Mesenchymal stem cell (in vitro differentiated cells and primary cell): Measurements from ENCODE around the gene LUZP1.

Source experiments
- DNase-seq: peaks from one replicate; pipeline ENCODE4 v3.0.0-alpha.2; 2013
- H2AFZ ChIP-seq: one replicate; pipeline ENCODE4 v1.6.1; 2013; ENCODE audit warnings: low read depth, mild to moderate bottlenecking, control low read depth, inconsistent platforms, low read length, moderate library complexity
- H2AK5ac ChIP-seq: 2 replicates; pipeline ENCODE4 v1.6.1; 2013; ENCODE audit warnings: low read length, moderate library complexity, mild to moderate bottlenecking, inconsistent platforms; ENCODE audit not compliant: severe bottlenecking
- H2BK120ac ChIP-seq: one replicate; pipeline ENCODE4 v1.6.1; 2013; ENCODE audit warnings: low read depth, mild to moderate bottlenecking, inconsistent platforms, low read length, moderate library complexity
- H2BK12ac ChIP-seq, 2 experiments: one replicate each; pipeline ENCODE4 v1.6.1; 2013; ENCODE audit warnings: inconsistent platforms in 2 of 2, low read length in 2 of 2, mild to moderate bottlenecking in 2 of 2, moderate library complexity in 2 of 2, control low read depth in 1 of 2
- H2BK15ac ChIP-seq: one replicate; pipeline ENCODE4 v1.6.1; 2013; ENCODE audit warnings: mild to moderate bottlenecking, low read depth, inconsistent platforms; ENCODE audit not compliant: poor library complexity, severe bottlenecking
- H2BK5ac ChIP-seq: 2 replicates; pipeline ENCODE4 v1.6.1; 2013; ENCODE audit warnings: low read depth, mild to moderate bottlenecking, low read length, control low read depth, inconsistent platforms; ENCODE audit not compliant: poor library complexity, severe bottlenecking
- H3K14ac ChIP-seq, 2 experiments: one replicate each; pipeline ENCODE4 v1.6.1; 2013; ENCODE audit warnings: inconsistent platforms in 2 of 2, low read length in 2 of 2, control low read depth in 1 of 2, mild to moderate bottlenecking in 1 of 2, moderate library complexity in 1 of 2
- H3K18ac ChIP-seq, 2 experiments: one replicate each; pipeline ENCODE4 v1.6.1; 2013; ENCODE audit warnings: inconsistent platforms in 2 of 2, low read length in 2 of 2, control low read depth in 1 of 2, low read depth in 1 of 2, mild to moderate bottlenecking in 1 of 2
- H3K23ac ChIP-seq, 2 experiments: one replicate each; pipeline ENCODE4 v1.6.1; 2013; ENCODE audit warnings: inconsistent platforms in 2 of 2, low read length in 2 of 2, mild to moderate bottlenecking in 2 of 2, moderate library complexity in 2 of 2, control low read depth in 1 of 2
- H3K27ac ChIP-seq: 2 replicates; pipeline ENCODE4 v1.5.1; 2013; ENCODE audit warnings: mild to moderate bottlenecking, moderate library complexity, low read length, control low read depth, inconsistent platforms; ENCODE audit not compliant: poor library complexity, severe bottlenecking
- H3K27me3 ChIP-seq, 2 experiments: 2 replicates each; pipeline versions ENCODE4 v1.6.1 to v1.7.0; 2013; ENCODE audit warnings: low read length in 2 of 2, mild to moderate bottlenecking in 2 of 2, moderate library complexity in 2 of 2, control low read depth in 1 of 2, inconsistent platforms in 1 of 2; ENCODE audit not compliant: control insufficient read depth in 1 of 2, insufficient read depth in 1 of 2
- H3K36me3 ChIP-seq, 2 experiments: 2 replicates each; pipeline versions ENCODE4 v1.6.1 to v1.7.0; 2013; ENCODE audit warnings: low read length in 2 of 2, control low read depth in 1 of 2, inconsistent platforms in 1 of 2, low read depth in 1 of 2, mild to moderate bottlenecking in 1 of 2; ENCODE audit not compliant: insufficient read depth in 2 of 2, control insufficient read depth in 1 of 2
- H3K4ac ChIP-seq, 2 experiments: one replicate each; pipeline ENCODE4 v1.6.1; 2013; ENCODE audit warnings: inconsistent platforms in 2 of 2, low read length in 2 of 2, mild to moderate bottlenecking in 2 of 2, moderate library complexity in 2 of 2, control low read depth in 1 of 2, low read depth in 1 of 2
- H3K4me1 ChIP-seq: 2 replicates; pipeline ENCODE4 v1.6.1; 2013; ENCODE audit warnings: low read depth, low read length, control low read depth; ENCODE audit not compliant: control insufficient read depth, insufficient read depth
- H3K4me2 ChIP-seq: 2 replicates; pipeline ENCODE4 v1.6.1; 2013; ENCODE audit warnings: low read length, mild to moderate bottlenecking, inconsistent platforms; ENCODE audit not compliant: poor library complexity, severe bottlenecking
- H3K4me3 ChIP-seq, 2 experiments: 2 replicates each; pipeline versions ENCODE4 v1.5.1 to v1.7.0; 2013; ENCODE audit warnings: low read length in 2 of 2, mild to moderate bottlenecking in 2 of 2, control low read depth in 1 of 2, low read depth in 1 of 2; ENCODE audit not compliant: insufficient read depth in 1 of 2
- H3K79me1 ChIP-seq: replicated peaks from 2 replicates; pipeline ENCODE4 v1.6.1; 2013; ENCODE audit warnings: mild to moderate bottlenecking, control low read depth, low read length, inconsistent platforms; ENCODE audit not compliant: poor library complexity, severe bottlenecking
- H3K9ac ChIP-seq: 2 replicates; pipeline ENCODE4 v1.7.0; 2013; ENCODE audit warnings: mild to moderate bottlenecking, low read length, moderate library complexity
- H3K9me3 ChIP-seq: 2 replicates; pipeline ENCODE4 v1.7.0; 2013; ENCODE audit warnings: mild to moderate bottlenecking, low read length; ENCODE audit not compliant: control insufficient read depth
- H4K8ac ChIP-seq: one replicate; pipeline ENCODE4 v1.6.1; 2013; ENCODE audit warnings: inconsistent platforms, mild to moderate bottlenecking, low read length, moderate library complexity
- H4K91ac ChIP-seq: one replicate; pipeline ENCODE4 v1.6.1; 2013; ENCODE audit warnings: mild to moderate bottlenecking, low read length, inconsistent platforms
- WGBS: methylation state at CpG from one replicate; pipeline ENCODE4 v1.1.7; 2013; ENCODE audit warnings: mixed read lengths; 5-methylcytosine and 5-hydroxymethylcytosine counted together

LUZP1 gene

GRCh38 chr1:23156940-23157339, 11.7 kb downstream of the LUZP1 start:
- no peaks in the 10 kb centered on the region for H3K9me3 ChIP-seq
- H3K4ac ChIP-seq: no peak overlapping the region
- H3K36me3 ChIP-seq: no peaks in the 10 kb centered on the region
- no peak overlapping the region for H2AK5ac ChIP-seq
- no peak overlapping the region for H2AFZ ChIP-seq
- H3K27ac ChIP-seq: no peak overlapping the region
- no peak overlapping the region for H3K9ac ChIP-seq
- WGBS: 100% methylated on average over 4 of the region's 4 CpGs
- H3K14ac ChIP-seq: no peak overlapping the region
- no peak overlapping the region for H3K4me2 ChIP-seq
- H2BK120ac ChIP-seq: no peak overlapping the region
- no peak overlapping the region for H2BK5ac ChIP-seq
- H3K18ac ChIP-seq: no peak overlapping the region
- peaks cover 5% of the 10 kb centered on the region for H3K79me1 ChIP-seq
- H4K91ac ChIP-seq: no peak overlapping the region
- no peaks in the 10 kb centered on the region for H3K27me3 ChIP-seq
- no peak overlapping the region for H2BK12ac ChIP-seq
- no peak overlapping the region for H3K4me3 ChIP-seq
- no peak overlapping the region for H3K23ac ChIP-seq
- H2BK15ac ChIP-seq: no peak overlapping the region
- peaks cover 6% of the 10 kb centered on the region for H3K4me1 ChIP-seq
- DNase-seq: no peak
- H4K8ac ChIP-seq: no peak overlapping the region

GRCh38 chr1:23152966-23153684, 15.5 kb downstream of the LUZP1 start:
- Histone ChIP-seq H3K27ac (no peak overlapping the region), H2BK120ac (no peak overlapping the region), H2AFZ (no peak overlapping the region), H4K91ac (no peak overlapping the region), H2BK12ac (no peak overlapping the region), H2BK15ac (no peak overlapping the region), H3K4me1 (peaks cover 7% of the 10 kb centered on the region), H3K9me3 (no peaks in the 10 kb centered on the region), H3K14ac (no peak overlapping the region), H3K36me3 (no peaks in the 10 kb centered on the region), H2BK5ac (no peak overlapping the region), H3K9ac (no peak overlapping the region), H3K79me1 (peaks cover 1% of the 10 kb centered on the region), H3K4ac (no peak overlapping the region), H4K8ac (no peak overlapping the region), H3K23ac (no peak overlapping the region), H3K27me3 (no peaks in the 10 kb centered on the region), H3K4me3 (no peak overlapping the region), H3K18ac (no peak overlapping the region), H3K4me2 (no peak overlapping the region), H2AK5ac (no peak overlapping the region)
- no peak for DNase-seq
- 76% methylated on average over 1 of the region's 1 CpG for WGBS

- no peak overlapping the region for H2BK12ac ChIP-seq
- H3K27ac ChIP-seq: no peak overlapping the region
- peaks cover 5% of the 10 kb centered on the region for H3K4me1 ChIP-seq
- no peak overlapping the region for H2BK120ac ChIP-seq
- WGBS: 93% methylated on average over 5 of the region's 5 CpGs
- H3K27me3 ChIP-seq: no peaks in the 10 kb centered on the region
- H2AK5ac ChIP-seq: no peak overlapping the region
- H3K23ac ChIP-seq: no peak overlapping the region
- H3K9me3 ChIP-seq: no peaks in the 10 kb centered on the region
- DNase-seq: no peak
- H3K9ac ChIP-seq: no peak overlapping the region
- H3K18ac ChIP-seq: no peak overlapping the region
- no peak overlapping the region for H2BK15ac ChIP-seq
- H3K36me3 ChIP-seq: peaks cover 0 to 3% of the 10 kb centered on the region in 2 experiments
- H3K79me1 ChIP-seq: peaks cover 1% of the 10 kb centered on the region
- no peak overlapping the region for H3K4me2 ChIP-seq
- no peak overlapping the region for H4K91ac ChIP-seq
- H2AFZ ChIP-seq: no peak overlapping the region
- H3K14ac ChIP-seq: no peak overlapping the region
- no peak overlapping the region for H4K8ac ChIP-seq
- H3K4ac ChIP-seq: no peak overlapping the region
- H2BK5ac ChIP-seq: no peak overlapping the region
- H3K4me3 ChIP-seq: no peak overlapping the region
Observed at GRCh38 chr1:23150742-23151141, 17.9 kb downstream of the LUZP1 start.

GRCh38 chr1:23150125-23150524, 18.5 kb downstream of the LUZP1 start:
- no peaks in the 10 kb centered on the region for H3K27me3 ChIP-seq
- H3K9ac ChIP-seq: no peak overlapping the region
- no peak overlapping the region for H2AFZ ChIP-seq
- H3K36me3 ChIP-seq: peaks cover 0 to 3% of the 10 kb centered on the region in 2 experiments
- H3K4me2 ChIP-seq: no peak overlapping the region
- peaks cover 1% of the 10 kb centered on the region for H3K79me1 ChIP-seq
- H2BK120ac ChIP-seq: no peak overlapping the region
- H2AK5ac ChIP-seq: no peak overlapping the region
- no peak overlapping the region for H3K14ac ChIP-seq
- no peak overlapping the region for H3K27ac ChIP-seq
- WGBS: 94% methylated on average over 1 of the region's 2 CpGs
- no peak for DNase-seq
- no peak overlapping the region for H3K4ac ChIP-seq
- no peak overlapping the region for H4K8ac ChIP-seq
- peaks cover 5% of the 10 kb centered on the region for H3K4me1 ChIP-seq
- no peak overlapping the region for H2BK15ac ChIP-seq
- no peak overlapping the region for H3K18ac ChIP-seq
- H4K91ac ChIP-seq: no peak overlapping the region
- H3K9me3 ChIP-seq: no peaks in the 10 kb centered on the region
- H2BK5ac ChIP-seq: no peak overlapping the region
- H3K23ac ChIP-seq: no peak overlapping the region
- H2BK12ac ChIP-seq: no peak overlapping the region
- H3K4me3 ChIP-seq: no peak overlapping the region
